Activated CD8-positive, alpha-beta T cell treated with anti-CD3 and anti-CD28 coated beads, Interleukin-2, amount 10 ng/mL, durations not matched to agents 7 days and 5 days (primary cell): Measurements from ENCODE around the gene ZBTB11. TPM values are rescaled to one million over a fixed set of nuclear protein-coding genes. Genes with fewer than 3 reads are reported as not detected.
A peak's percentile ranks its signal among the peaks of the same experiment; 100 is the strongest.

Experiments
- ATAC-seq: fragments of 150-1000 bp; cut with Tn5 transposase; one replicate; pipeline ENCODE4 v1.10.0; 2021; ENCODE audit warnings: moderate library complexity
- CTCF ChIA-PET: fragments of 350-600 bp; sonication (Branson Sonifier 250); formaldehyde crosslinking; loops from one replicate; lab custom pipeline; 2021; ENCODE audit warnings: antibody characterized with exemption; lab: Charles Lee
- POLR2A ChIA-PET: fragments of 350-600 bp; sonication (Branson Sonifier 250); formaldehyde crosslinking; loops from one replicate; lab custom pipeline; 2021; ENCODE audit warnings: antibody characterized with exemption; lab: Charles Lee
- DNase-seq: peaks from one replicate; pipeline ENCODE4 v3.0.0-alpha.2; 2020
- H3K27ac Mint-ChIP-seq: one replicate; pipeline ENCODE4 v1.8.0; 2021; ENCODE audit warnings: mild to moderate bottlenecking, mixed read lengths
- H3K27me3 Mint-ChIP-seq: one replicate; pipeline ENCODE4 v1.8.0; 2021; ENCODE audit warnings: low read depth, mixed read lengths
- H3K36me3 Mint-ChIP-seq: one replicate; pipeline ENCODE4 v1.8.0; 2021; ENCODE audit warnings: low read depth, mixed read lengths
- H3K4me1 Mint-ChIP-seq: one replicate; pipeline ENCODE4 v1.8.0; 2021; ENCODE audit warnings: low read depth, mixed read lengths
- H3K4me3 Mint-ChIP-seq: one replicate; pipeline ENCODE4 v1.8.0; 2021; ENCODE audit warnings: mild to moderate bottlenecking, mixed read lengths
- H3K9me3 Mint-ChIP-seq: one replicate; pipeline ENCODE4 v1.8.0; 2022; ENCODE audit warnings: mixed read lengths; ENCODE audit not compliant: insufficient read depth
- total RNA-seq, 2 experiments: library from RNA; stranded (reverse); gene quantifications; one replicate each; pipeline ENCODE4 v1.2.3, GENCODE V29; 2021

Gene ZBTB11
- total RNA-seq, 2 experiments from 2014 or later = 30.7 to 33.6 TPM

GRCh38 chr3:101674518-101674917 lies 2.4 kb downstream of the ZBTB11 start:
- DNase-seq = no peak
- ATAC-seq = no peak
- Mint-ChIP-seq H3K4me1 (peaks cover 42% of the 10 kb centered on the region), H3K4me3 (peak overlapping the region; percentile 95), H3K27ac (no peak overlapping the region), H3K27me3 (no peaks in the 10 kb centered on the region), H3K36me3 (peaks cover 47% of the 10 kb centered on the region), H3K9me3 (no peaks in the 10 kb centered on the region)
- ChIA-PET CTCF (interaction anchor here (1.3 to 3.8 kb wide), 3 partner anchors 25 to 101 kb away, joined by 4 to 28 read pairs (median 9); partner anchors contain the start of gene PCNP), POLR2A (interaction anchor here (1.8 kb wide), 1 partner anchor 11 kb away, joined by 8 read pairs; no protein-coding TSS in a partner anchor)

- Mint-ChIP-seq H3K9me3 (no peaks in the 10 kb centered on the region), H3K27me3 (no peaks in the 10 kb centered on the region), H3K4me3 (peak overlapping the region; percentile 46), H3K36me3 (peaks cover 49% of the 10 kb centered on the region), H3K4me1 (peaks cover 42% of the 10 kb centered on the region), H3K27ac (peak overlapping the region; percentile 39)
- DNase-seq (no peak), ATAC-seq (no peak)
- ChIA-PET CTCF (interaction anchor here (1.3 to 2.1 kb wide), 4 partner anchors 11 to 100 kb away, joined by 3 to 9 read pairs (median 6); partner anchors contain the start of gene PCNP), POLR2A (interaction anchor here (0.8 kb wide), 1 partner anchor 51 kb away, joined by 3 read pairs; the partner anchor contains the start of gene CEP97)
Measured at GRCh38 chr3:101673953-101674352, 3.0 kb downstream of the ZBTB11 start.

GRCh38 chr3:101671014-101671413 lies 5.9 kb downstream of the ZBTB11 start:
- POLR2A ChIA-PET = interaction anchor here (0.8 to 1.3 kb wide), 2 partner anchors 97 to 109 kb away, joined by 3 read pairs; partner anchors contain the start of genes PCNP and TRMT10C

GRCh38 chr3:101667844-101668243 lies 9.1 kb downstream of the ZBTB11 start:
- ChIA-PET CTCF (no interaction called here), POLR2A (interaction anchor here (1.0 kb wide), 1 partner anchor 9 kb away, joined by 4 read pairs; no protein-coding TSS in a partner anchor)
- Mint-ChIP-seq H3K27ac (no peak overlapping the region), H3K4me1 (peaks cover 7% of the 10 kb centered on the region), H3K27me3 (no peaks in the 10 kb centered on the region), H3K36me3 (peaks cover 67% of the 10 kb centered on the region), H3K4me3 (no peak overlapping the region), H3K9me3 (no peaks in the 10 kb centered on the region)
- ATAC-seq = no peak
- no peak for DNase-seq

More at GRCh38 chr3:101671014-101671413, 5.9 kb downstream of the ZBTB11 start:
- CTCF ChIA-PET = interaction anchor here (2.1 kb wide), 1 partner anchor 8 kb away, joined by 6 read pairs; no protein-coding TSS in a partner anchor
- DNase-seq = no peak
- H3K36me3 Mint-ChIP-seq = peaks cover 55% of the 10 kb centered on the region
- no peak overlapping the region for H3K4me3 Mint-ChIP-seq
- H3K27ac Mint-ChIP-seq = peak overlapping the region; percentile 1
- no peaks in the 10 kb centered on the region for H3K27me3 Mint-ChIP-seq
- no peak for ATAC-seq
- peaks cover 28% of the 10 kb centered on the region for H3K4me1 Mint-ChIP-seq
- H3K9me3 Mint-ChIP-seq = no peaks in the 10 kb centered on the region

DNA sequence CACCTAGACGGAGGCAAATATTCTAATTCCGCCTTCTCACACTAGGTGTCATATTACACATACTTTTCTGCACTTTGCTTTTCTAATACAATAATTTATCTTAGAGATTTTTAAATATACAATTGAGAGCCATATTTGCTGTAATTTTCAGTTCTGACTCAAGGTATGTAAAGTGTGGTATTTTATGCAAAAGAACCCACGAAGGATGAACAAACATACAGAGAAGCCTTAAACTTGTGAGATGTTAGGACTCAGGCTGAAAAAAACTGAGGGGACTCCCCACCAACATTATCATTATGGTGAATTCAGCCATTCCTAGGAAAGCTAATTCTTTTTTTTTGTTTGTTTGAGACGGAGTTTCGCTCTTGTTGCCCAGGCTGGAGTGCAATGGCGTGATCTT lies 9.6 kb downstream of the ZBTB11 start:
- H3K4me3 Mint-ChIP-seq = no peak overlapping the region
- CTCF ChIA-PET = no interaction called here
- H3K27me3 Mint-ChIP-seq = no peaks in the 10 kb centered on the region
- POLR2A ChIA-PET = interaction anchor here (1.0 kb wide), 1 partner anchor 9 kb away, joined by 4 read pairs; no protein-coding TSS in a partner anchor
- DNase-seq (no peak), ATAC-seq (no peak)
- no peak overlapping the region for H3K27ac Mint-ChIP-seq
- peaks cover 5% of the 10 kb centered on the region for H3K4me1 Mint-ChIP-seq
- H3K36me3 Mint-ChIP-seq = peaks cover 66% of the 10 kb centered on the region
- H3K9me3 Mint-ChIP-seq = no peaks in the 10 kb centered on the region

DNA sequence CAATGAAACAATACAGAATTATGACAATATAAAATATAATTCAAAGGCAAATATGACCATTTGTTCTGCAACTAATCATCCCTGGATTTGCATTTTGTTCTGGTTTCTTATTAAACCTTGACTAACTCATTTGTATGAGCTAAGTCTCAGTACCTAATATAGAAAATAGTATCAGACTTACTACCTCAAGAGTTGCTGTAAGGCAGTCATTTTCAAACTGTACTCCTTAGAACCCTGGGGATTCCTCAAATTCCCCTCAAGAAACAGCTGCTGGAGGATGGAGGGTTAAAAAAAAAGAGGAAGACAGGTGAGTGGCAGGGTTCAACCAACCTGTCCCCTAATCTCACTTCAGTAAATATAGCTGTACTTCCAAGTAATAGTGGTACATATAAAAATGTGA lies 11.1 kb downstream of the ZBTB11 start:
- no peak for DNase-seq
- ChIA-PET POLR2A (interaction anchor here (0.6 to 1.6 kb wide), 2 partner anchors 10 to 51 kb away, joined by 3 to 4 read pairs; no protein-coding TSS in a partner anchor), CTCF (interaction anchor here (0.9 kb wide), 1 partner anchor 12 kb away, joined by 3 read pairs; no protein-coding TSS in a partner anchor)

DNA sequence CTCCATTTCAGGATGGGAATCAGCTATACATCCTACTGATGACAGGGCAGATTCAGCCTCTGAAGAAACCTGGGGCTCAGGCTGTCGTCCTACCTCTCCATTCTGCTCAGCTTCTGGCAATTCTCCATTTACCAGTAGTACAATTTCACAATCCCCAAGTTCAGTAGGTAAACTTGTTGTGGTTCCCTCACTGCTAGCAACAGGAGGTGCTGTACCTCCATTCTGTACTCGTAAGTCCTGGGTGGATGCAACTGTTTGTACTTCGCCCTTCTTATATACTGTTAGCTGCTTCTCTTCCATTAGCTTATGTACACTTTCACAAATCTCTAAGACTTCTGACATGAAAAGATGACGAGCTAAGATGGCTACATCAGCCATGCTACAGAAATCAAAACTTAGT lies 11.6 kb downstream of the ZBTB11 start:
- peaks cover 67% of the 10 kb centered on the region for H3K36me3 Mint-ChIP-seq
- H3K27ac Mint-ChIP-seq = no peak overlapping the region
- H3K4me1 Mint-ChIP-seq = no peaks in the 10 kb centered on the region
- H3K9me3 Mint-ChIP-seq = no peaks in the 10 kb centered on the region
- no peaks in the 10 kb centered on the region for H3K27me3 Mint-ChIP-seq
- POLR2A ChIA-PET = interaction anchor here (0.5 to 1.6 kb wide), 3 partner anchors 10 to 77 kb away, joined by 3 to 4 read pairs (median 3); no protein-coding TSS in a partner anchor
- ATAC-seq = no peak
- CTCF ChIA-PET = interaction anchor here (0.8 to 1.6 kb wide), 3 partner anchors 12 to 19 kb away, joined by 3 to 4 read pairs (median 3); no protein-coding TSS in a partner anchor
- no peak overlapping the region for H3K4me3 Mint-ChIP-seq
- DNase-seq = no peak

More for the DNA sequence above, 11.1 kb downstream of the ZBTB11 start:
- Mint-ChIP-seq H3K9me3 (no peaks in the 10 kb centered on the region), H3K27me3 (no peaks in the 10 kb centered on the region), H3K36me3 (peaks cover 64% of the 10 kb centered on the region), H3K27ac (no peak overlapping the region), H3K4me3 (no peak overlapping the region), H3K4me1 (peaks cover 1% of the 10 kb centered on the region)
- ATAC-seq = no peak

GRCh38 chr3:101660714-101661113 lies 16.2 kb downstream of the ZBTB11 start:
- H3K36me3 Mint-ChIP-seq = peaks cover 67% of the 10 kb centered on the region
- ATAC-seq (no peak), DNase-seq (no peak)
- POLR2A ChIA-PET = no interaction called here
- no peaks in the 10 kb centered on the region for H3K4me1 Mint-ChIP-seq
- no peak overlapping the region for H3K4me3 Mint-ChIP-seq
- no peaks in the 10 kb centered on the region for H3K27me3 Mint-ChIP-seq
- CTCF ChIA-PET = no interaction called here
- H3K27ac Mint-ChIP-seq = no peak overlapping the region
- H3K9me3 Mint-ChIP-seq = no peaks in the 10 kb centered on the region

DNA sequence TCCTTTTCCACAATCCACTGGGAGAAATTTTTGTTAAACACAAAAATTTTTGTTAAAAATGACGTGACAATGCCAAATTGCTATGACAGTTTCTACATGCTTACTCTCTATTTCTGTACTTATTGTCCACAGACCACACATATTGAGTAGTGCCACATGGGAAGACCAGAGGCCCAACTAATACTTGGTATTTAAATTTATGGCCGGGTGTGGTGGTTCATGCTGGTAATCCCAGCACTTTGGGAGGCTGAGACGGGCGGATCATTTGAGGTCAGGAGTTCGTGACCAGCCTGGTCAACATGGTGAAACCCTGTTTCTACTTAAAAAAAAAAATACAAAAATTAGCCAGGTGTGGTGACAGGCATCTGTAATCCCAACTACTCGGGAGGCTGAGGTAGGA lies 20.3 kb downstream of the ZBTB11 start:
- DNase-seq (no peak), ATAC-seq (no peak)
- H3K27ac Mint-ChIP-seq = no peak overlapping the region
- ChIA-PET CTCF (no interaction called here), POLR2A (interaction anchor here (0.8 kb wide), 1 partner anchor 83 kb away, joined by 4 read pairs; the partner anchor contains the start of gene PCNP)
- peaks cover 74% of the 10 kb centered on the region for H3K36me3 Mint-ChIP-seq
- no peak overlapping the region for H3K4me3 Mint-ChIP-seq
- no peaks in the 10 kb centered on the region for H3K27me3 Mint-ChIP-seq
- no peaks in the 10 kb centered on the region for H3K9me3 Mint-ChIP-seq
- H3K4me1 Mint-ChIP-seq = peaks cover 1% of the 10 kb centered on the region

DNA sequence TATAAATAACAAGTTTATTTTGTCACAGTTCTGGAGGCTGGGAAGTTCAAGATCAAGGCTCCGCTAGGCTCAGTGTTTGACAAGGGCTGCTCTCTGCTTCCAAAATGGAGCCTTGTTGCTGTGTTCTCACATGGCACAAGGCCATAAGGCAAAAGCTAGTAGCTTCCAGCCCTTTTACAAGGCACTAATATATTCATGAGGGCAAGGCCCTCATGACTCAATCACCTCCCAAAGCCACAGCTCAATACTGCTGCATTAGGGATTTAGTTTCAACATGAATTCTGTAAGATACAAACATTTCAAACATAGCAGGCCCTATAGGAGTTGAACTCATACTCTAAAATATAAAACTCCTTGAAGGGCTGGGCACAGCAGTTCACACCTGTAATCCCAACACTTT lies 30.2 kb downstream of the ZBTB11 start:
- peaks cover 37% of the 10 kb centered on the region for H3K4me1 Mint-ChIP-seq
- H3K27ac Mint-ChIP-seq = no peak overlapping the region
- H3K9me3 Mint-ChIP-seq = peaks cover 3% of the 10 kb centered on the region
- H3K27me3 Mint-ChIP-seq = no peaks in the 10 kb centered on the region
- ChIA-PET CTCF (interaction anchor here (1.1 kb wide), 1 partner anchor 9 kb away, joined by 3 read pairs; no protein-coding TSS in a partner anchor), POLR2A (interaction anchor here (0.6 kb wide), 1 partner anchor 23 kb away, joined by 3 read pairs; no protein-coding TSS in a partner anchor)
- no peak for DNase-seq
- H3K36me3 Mint-ChIP-seq = peaks cover 48% of the 10 kb centered on the region
- ATAC-seq = no peak
- H3K4me3 Mint-ChIP-seq = no peak overlapping the region

GRCh38 chr3:101643861-101644613 lies 32.9 kb downstream of the ZBTB11 start:
- peak; percentile 91 for ATAC-seq
- Mint-ChIP-seq H3K27me3 (no peaks in the 10 kb centered on the region), H3K9me3 (peaks cover 3% of the 10 kb centered on the region), H3K4me1 (peaks cover 37% of the 10 kb centered on the region), H3K4me3 (peak overlapping the region; percentile 9), H3K36me3 (peaks cover 31% of the 10 kb centered on the region), H3K27ac (peak overlapping the region; percentile 82)
- ChIA-PET POLR2A (interaction anchor here (0.6 to 1.8 kb wide), 4 partner anchors 20 to 70 kb away, joined by 3 to 6 read pairs (median 4); partner anchors contain the start of gene PCNP), CTCF (interaction anchor here (0.9 to 2.2 kb wide), 4 partner anchors 9 to 73 kb away, joined by 3 to 8 read pairs (median 4); partner anchors contain the start of gene PCNP)
- DNase-seq = peak; percentile 82
